ENCODE results near the gene ATP1B1. TPM values are rescaled to one million over a fixed set of nuclear protein-coding genes. Genes with fewer than 3 reads are reported as not detected.

Gene ATP1B1
- total and polyA plus RNA-seq, 2 of the 13 experiments (the other 11 are each of a cell fraction or from before 2014, with no cell fraction given) = 134 to 135 TPM

GRCh38 chr1:169060043-169060722 lies 46.3 kb upstream of the ATP1B1 start (continued):
- peak; percentile 38; the same call in 1 of the 2 replicates for TF ChIP-seq SIX1 (CRISPR knock-in tag; IDR thresholded peaks at IDR 0.05; ENCODE audit: borderline replicate concordance)
- TF ChIP-seq ARID5B (CRISPR knock-in tag; IDR thresholded peaks at IDR 0.05) = peak; percentile 92
- TF ChIP-seq ZNF644 (CRISPR knock-in tag; IDR thresholded peaks at IDR 0.05; ENCODE audit: low read depth) = peak; percentile 69
- TF ChIP-seq MED1 (CRISPR knock-in tag; IDR thresholded peaks at IDR 0.05) = peak; percentile 37; the same call in 1 of the 2 replicates
- TF ChIP-seq ZNF350 (CRISPR knock-in tag; IDR thresholded peaks at IDR 0.05; ENCODE audit: borderline replicate concordance, low read depth) = 0 out of 2 replicates have a peak, but pooled peaks have one; percentile 56
- TF ChIP-seq CEBPB (IDR thresholded peaks at IDR 0.05; ENCODE audit: borderline replicate concordance, low read depth, low read length) = 0 out of 2 replicates have a peak, but pooled peaks have one; percentile 14
- TF ChIP-seq ZNF784 (CRISPR knock-in tag; IDR thresholded peaks at IDR 0.05; ENCODE audit: borderline replicate concordance) = 0 out of 2 replicates have a peak, but pooled peaks have one; percentile 53
- no peak for TF ChIP-seq NFE2L1 (CRISPR knock-in tag; IDR thresholded peaks at IDR 0.05; ENCODE audit: borderline replicate concordance)
- no peak for TF ChIP-seq SOX6 (IDR thresholded peaks at IDR 0.05)
- TF ChIP-seq SOX6 (CRISPR knock-in tag; IDR thresholded peaks at IDR 0.05) = peak; percentile 74
- TF ChIP-seq YEATS2 (CRISPR knock-in tag; IDR thresholded peaks at IDR 0.05; ENCODE audit: borderline replicate concordance) = peak; percentile 36; the same call in 1 of the 2 replicates
- TF ChIP-seq, protein P1, sequence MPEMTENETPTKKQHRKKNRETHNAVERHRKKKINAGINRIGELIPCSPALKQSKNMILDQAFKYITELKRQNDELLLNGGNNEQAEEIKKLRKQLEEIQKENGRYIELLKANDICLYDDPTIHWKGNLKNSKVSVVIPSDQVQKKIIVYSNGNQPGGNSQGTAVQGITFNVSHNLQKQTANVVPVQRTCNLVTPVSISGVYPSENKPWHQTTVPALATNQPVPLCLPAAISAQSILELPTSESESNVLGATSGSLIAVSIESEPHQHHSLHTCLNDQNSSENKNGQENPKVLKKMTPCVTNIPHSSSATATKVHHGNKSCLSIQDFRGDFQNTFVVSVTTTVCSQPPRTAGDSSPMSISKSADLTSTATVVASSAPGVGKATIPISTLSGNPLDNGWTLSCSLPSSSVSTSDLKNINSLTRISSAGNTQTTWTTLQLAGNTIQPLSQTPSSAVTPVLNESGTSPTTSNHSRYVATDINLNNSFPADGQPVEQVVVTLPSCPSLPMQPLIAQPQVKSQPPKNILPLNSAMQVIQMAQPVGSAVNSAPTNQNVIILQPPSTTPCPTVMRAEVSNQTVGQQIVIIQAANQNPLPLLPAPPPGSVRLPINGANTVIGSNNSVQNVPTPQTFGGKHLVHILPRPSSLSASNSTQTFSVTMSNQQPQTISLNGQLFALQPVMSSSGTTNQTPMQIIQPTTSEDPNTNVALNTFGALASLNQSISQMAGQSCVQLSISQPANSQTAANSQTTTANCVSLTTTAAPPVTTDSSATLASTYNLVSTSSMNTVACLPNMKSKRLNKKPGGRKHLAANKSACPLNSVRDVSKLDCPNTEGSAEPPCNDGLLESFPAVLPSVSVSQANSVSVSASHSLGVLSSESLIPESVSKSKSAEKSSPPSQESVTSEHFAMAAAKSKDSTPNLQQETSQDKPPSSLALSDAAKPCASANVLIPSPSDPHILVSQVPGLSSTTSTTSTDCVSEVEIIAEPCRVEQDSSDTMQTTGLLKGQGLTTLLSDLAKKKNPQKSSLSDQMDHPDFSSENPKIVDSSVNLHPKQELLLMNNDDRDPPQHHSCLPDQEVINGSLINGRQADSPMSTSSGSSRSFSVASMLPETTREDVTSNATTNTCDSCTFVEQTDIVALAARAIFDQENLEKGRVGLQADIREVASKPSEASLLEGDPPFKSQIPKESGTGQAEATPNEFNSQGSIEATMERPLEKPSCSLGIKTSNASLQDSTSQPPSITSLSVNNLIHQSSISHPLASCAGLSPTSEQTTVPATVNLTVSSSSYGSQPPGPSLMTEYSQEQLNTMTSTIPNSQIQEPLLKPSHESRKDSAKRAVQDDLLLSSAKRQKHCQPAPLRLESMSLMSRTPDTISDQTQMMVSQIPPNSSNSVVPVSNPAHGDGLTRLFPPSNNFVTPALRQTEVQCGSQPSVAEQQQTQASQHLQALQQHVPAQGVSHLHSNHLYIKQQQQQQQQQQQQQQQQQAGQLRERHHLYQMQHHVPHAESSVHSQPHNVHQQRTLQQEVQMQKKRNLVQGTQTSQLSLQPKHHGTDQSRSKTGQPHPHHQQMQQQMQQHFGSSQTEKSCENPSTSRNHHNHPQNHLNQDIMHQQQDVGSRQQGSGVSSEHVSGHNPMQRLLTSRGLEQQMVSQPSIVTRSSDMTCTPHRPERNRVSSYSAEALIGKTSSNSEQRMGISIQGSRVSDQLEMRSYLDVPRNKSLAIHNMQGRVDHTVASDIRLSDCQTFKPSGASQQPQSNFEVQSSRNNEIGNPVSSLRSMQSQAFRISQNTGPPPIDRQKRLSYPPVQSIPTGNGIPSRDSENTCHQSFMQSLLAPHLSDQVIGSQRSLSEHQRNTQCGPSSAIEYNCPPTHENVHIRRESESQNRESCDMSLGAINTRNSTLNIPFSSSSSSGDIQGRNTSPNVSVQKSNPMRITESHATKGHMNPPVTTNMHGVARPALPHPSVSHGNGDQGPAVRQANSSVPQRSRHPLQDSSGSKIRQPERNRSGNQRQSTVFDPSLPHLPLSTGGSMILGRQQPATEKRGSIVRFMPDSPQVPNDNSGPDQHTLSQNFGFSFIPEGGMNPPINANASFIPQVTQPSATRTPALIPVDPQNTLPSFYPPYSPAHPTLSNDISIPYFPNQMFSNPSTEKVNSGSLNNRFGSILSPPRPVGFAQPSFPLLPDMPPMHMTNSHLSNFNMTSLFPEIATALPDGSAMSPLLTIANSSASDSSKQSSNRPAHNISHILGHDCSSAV (CRISPR knock-in tag; IDR thresholded peaks at IDR 0.05; ENCODE audit: borderline replicate concordance) = no peak
- peak; percentile 68; the same call in 1 of the 2 replicates for TF ChIP-seq GFI1 (CRISPR knock-in tag; IDR thresholded peaks at IDR 0.05; ENCODE audit: borderline replicate concordance)
- peak; percentile 39; the same call in 1 of the 2 replicates for TF ChIP-seq RXRA (CRISPR knock-in tag; IDR thresholded peaks at IDR 0.05)
- 0 out of 2 replicates have a peak, but pooled peaks have one; percentile 28 for TF ChIP-seq ZMYM3 (CRISPR knock-in tag; IDR thresholded peaks at IDR 0.05)
- TF ChIP-seq CBX5 (CRISPR knock-in tag; IDR thresholded peaks at IDR 0.05; ENCODE audit: borderline replicate concordance) = peak; percentile 66; the same call in 1 of the 2 replicates
